Pons (tissue), 1 donor: ENCODE results near the gene IL31.

Source experiments
- DNase-seq: peaks from one replicate; pipeline ENCODE4 v3.0.0-alpha.2; 2016; ENCODE audit warnings: low spot score

The IL31 gene

GRCh38 chr12:122155705-122156104 lies 18.3 kb downstream of the IL31 start:
- DNase-seq, result no peak

DNA sequence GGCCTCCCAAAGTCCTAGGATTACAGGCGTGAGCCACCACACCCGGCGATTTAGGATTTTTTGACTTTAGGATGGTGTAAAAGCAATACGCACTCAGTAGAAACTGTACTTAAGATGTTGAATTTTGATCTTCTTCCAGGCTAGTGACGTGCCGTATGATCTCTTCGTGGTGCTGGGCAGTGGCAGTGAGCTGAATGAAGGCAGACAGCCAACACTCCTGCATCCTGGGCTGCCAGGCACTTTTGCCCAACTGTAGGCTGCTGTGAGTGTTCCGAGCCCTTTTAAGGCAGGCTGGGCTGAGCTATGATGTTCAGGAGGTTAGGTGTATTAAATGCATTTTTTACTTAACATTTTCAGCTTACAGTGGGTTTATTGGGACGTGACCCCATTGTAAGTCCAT lies 21.3 kb downstream of the IL31 start:
- no peak for DNase-seq

GRCh38 chr12:122150127-122150681 lies 23.8 kb downstream of the IL31 start:
- DNase-seq, result no peak

- no peak for DNase-seq
Measured at GRCh38 chr12:122148657-122149056, 25.4 kb downstream of the IL31 start.

- DNase-seq, result no peak
Measured at GRCh38 chr12:122147514-122148290, 26.3 kb downstream of the IL31 start.

DNA sequence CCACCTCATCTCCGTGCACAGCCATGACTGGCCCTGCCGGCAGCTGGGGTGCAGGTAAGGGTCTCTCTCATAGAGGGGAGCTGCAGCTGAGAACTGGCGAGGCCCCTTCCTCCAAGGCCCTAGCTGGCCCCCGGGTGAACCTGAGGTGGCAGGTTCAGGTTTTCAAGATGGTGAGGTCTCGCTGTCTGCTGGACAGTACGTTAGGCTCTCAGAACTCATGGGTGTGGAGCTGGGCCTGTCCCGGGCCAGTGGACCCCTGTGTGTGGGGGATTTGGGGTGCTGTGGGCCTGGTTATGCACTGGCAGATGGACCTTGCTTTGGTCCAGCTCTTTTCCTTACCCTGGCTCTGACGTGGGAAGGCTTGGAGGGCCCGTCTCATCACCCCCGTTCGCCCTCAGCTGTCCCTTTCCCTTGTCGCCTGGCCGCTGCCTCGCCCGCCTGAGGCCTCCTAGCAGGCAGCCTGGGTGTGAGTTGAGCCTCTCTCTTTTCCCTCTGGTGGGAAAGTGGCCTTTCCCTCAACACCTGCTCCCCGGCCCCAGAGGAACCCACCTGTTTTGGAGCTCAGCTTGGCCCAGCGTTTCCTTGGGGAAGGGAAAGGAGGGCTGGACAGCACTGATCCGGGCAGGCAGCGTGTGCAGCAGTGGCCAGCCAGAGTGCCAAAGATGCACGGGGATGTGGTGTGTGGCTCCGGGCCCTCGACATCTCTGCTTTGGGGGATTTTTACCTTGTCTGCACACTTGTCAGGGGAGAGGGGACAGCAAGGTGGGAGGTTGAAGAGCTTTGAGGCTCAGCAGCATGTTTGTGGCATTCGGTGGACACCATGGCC lies 28.3 kb downstream of the IL31 start:
- no peak for DNase-seq

- DNase-seq, result no peak
Measured at GRCh38 chr12:122144885-122145284, 29.1 kb downstream of the IL31 start.

- no peak for DNase-seq
Measured at GRCh38 chr12:122142857-122143256, 31.2 kb downstream of the IL31 start.

DNA sequence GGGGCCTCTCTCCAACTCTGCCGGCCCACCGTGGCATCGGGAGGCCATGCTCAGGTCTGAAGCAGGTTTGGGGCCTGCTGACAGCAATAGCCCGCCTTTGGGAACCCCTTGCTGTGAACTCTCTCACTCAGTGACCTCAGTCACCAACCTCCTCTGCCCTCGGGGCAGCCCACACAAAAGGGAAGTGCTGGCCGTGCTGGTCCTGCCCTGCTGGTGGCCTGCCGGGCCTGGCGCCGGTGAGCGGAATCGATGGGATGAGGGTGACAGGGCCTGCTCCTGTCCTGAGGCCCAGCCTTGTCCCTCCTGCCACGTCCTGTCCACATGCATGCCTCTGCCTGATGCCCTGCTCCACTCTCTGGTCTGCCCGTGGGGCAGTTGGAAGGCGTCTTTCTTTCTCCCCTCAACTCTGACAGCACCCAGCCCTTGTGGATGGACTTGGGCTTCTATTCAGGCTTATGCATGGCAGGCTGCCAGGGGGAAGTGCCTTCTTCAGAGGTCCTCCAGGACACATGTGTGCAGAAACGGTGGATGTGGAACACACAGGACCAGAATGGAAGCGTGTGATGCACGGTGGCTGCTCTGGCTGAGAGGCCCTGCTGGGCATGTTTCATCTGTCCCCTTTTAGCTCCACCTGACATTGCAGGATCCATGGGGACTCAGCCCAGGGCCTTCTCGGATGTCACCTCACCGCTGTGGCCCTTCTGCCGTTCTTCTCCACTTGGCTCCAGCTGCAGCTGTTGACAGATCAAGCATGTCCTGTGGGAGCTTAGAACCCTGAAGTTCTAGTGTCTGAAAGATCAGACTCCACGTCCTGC lies 31.9 kb downstream of the IL31 start:
- DNase-seq, result no peak

GRCh38 chr12:122140467-122141257 lies 33.4 kb downstream of the IL31 start:
- no peak for DNase-seq

GRCh38 chr12:122139941-122140340 lies 34.1 kb downstream of the IL31 start:
- DNase-seq, result no peak

- no peak for DNase-seq
Measured at GRCh38 chr12:122139266-122139665, 34.8 kb downstream of the IL31 start.

- no peak for DNase-seq
Measured at GRCh38 chr12:122138616-122139015, 35.4 kb downstream of the IL31 start.

- no peak for DNase-seq
Measured at GRCh38 chr12:122138181-122138580, 35.8 kb downstream of the IL31 start.

GRCh38 chr12:122137681-122138080 lies 36.3 kb downstream of the IL31 start:
- DNase-seq, result no peak

- no peak for DNase-seq
Measured at GRCh38 chr12:122137229-122137628, 36.8 kb downstream of the IL31 start.

- no peak for DNase-seq
Measured at GRCh38 chr12:122135437-122136031, 38.5 kb downstream of the IL31 start.

DNA sequence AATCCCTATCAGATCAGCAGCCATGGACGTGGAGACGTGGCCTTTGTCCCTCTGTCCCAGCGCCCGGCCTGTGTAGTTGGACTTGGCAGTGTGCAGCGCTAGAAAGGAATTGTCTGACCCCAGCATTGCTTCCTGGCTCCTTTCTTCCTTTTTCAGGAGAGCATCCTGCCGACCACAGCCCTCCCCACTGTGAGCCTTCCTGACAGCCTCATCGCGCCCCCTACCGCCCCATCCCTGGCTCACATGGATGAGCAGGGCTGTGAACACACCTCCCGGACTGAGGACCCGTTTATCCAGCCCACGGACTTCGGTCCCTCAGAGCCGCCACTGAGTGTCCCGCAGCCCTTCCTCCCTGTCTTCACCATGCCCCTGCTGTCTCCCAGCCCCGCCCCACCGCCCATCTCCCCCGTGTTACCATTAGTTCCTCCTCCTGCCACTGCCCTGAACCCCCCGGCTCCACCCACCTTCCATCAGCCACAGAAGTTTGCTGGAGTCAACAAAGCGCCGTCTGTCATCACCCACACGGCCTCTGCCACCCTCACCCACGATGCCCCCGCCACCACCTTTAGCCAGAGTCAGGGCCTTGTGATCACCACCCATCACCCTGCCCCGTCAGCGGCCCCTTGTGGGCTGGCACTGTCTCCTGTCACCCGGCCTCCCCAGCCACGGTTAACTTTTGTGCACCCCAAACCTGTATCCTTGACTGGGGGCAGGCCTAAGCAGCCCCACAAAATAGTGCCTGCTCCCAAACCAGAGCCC lies 40.6 kb downstream of the IL31 start:
- no peak for DNase-seq

DNA sequence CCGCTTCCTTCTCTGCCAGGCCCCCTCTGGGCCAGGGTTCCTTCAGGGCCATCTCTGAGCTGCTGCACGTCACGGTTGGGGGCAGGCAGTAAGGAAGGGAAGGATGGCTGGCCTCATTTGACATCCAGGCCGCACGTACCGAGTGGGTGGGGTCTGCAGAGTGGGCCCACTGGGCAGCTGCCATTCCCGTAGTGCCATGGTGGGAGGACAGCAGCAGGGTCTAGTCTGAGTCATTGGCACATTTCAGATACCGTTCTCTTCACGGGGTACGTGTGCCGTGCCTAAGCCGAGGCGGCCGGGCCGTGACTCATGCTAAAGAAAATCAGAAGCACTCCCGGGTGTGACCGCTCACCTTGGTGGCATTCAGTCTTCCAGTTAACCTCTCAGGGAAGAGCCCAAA lies 43.9 kb downstream of the IL31 start:
- DNase-seq, result no peak

- DNase-seq, result no peak
Measured at GRCh38 chr12:122129131-122129530, 44.9 kb downstream of the IL31 start.
